OCI-LY1 (cell line): ENCODE measurements around the gene PNO1.

Source experiments
- H2AFZ ChIP-seq: fragments of 200-600 bp; sonication (generic), shearing (Covaris generic); 2 replicates; pipeline ENCODE4 v1.6.0; 2014; ENCODE audit warnings: antibody characterized with exemption, mild to moderate bottlenecking, low read length
- H3F3A ChIP-seq: fragments of 200-600 bp; sonication (generic), shearing (Covaris generic); 2 replicates; pipeline ENCODE4 v1.6.0; 2014; ENCODE audit warnings: mild to moderate bottlenecking, antibody characterized with exemption, low read length, moderate library complexity; ENCODE audit not compliant: insufficient read depth
- H3K27ac ChIP-seq: fragments of 200-600 bp; sonication (generic); 2 replicates; pipeline ENCODE4 v1.5.1; 2014; ENCODE audit warnings: low read length, mixed run types, mild to moderate bottlenecking, low read depth; ENCODE audit not compliant: poor library complexity, severe bottlenecking
- H3K27me3 ChIP-seq: fragments of 200-600 bp; sonication (generic); 2 replicates; pipeline ENCODE4 v1.6.0; 2014; ENCODE audit warnings: antibody characterized with exemption, mild to moderate bottlenecking, low read length, moderate library complexity; ENCODE audit not compliant: insufficient read depth
- H3K36me3 ChIP-seq: fragments of 200-600 bp; sonication (generic); 2 replicates; pipeline ENCODE4 v1.6.1; 2014; ENCODE audit warnings: mild to moderate bottlenecking, antibody characterized with exemption, low read length, moderate library complexity, mixed read lengths; ENCODE audit not compliant: insufficient read depth
- H3K4me1 ChIP-seq: fragments of 200-600 bp; sonication (generic); 2 replicates; pipeline ENCODE4 v1.5.1; 2014; ENCODE audit warnings: mild to moderate bottlenecking, low read length, moderate library complexity; ENCODE audit not compliant: insufficient read depth, severe bottlenecking
- H3K4me2 ChIP-seq: fragments of 200-600 bp; sonication (generic), shearing (Covaris generic); 2 replicates; pipeline ENCODE4 v1.6.1; 2014; ENCODE audit warnings: low read length
- H3K4me3 ChIP-seq: fragments of 200-600 bp; sonication (generic); 2 replicates; pipeline ENCODE4 v1.5.1; 2014; ENCODE audit warnings: low read length, low read depth, mild to moderate bottlenecking, mixed read lengths; ENCODE audit not compliant: poor library complexity, severe bottlenecking
- H3K79me2 ChIP-seq: fragments of 200-600 bp; shearing (Covaris generic); 2 replicates; pipeline ENCODE4 v1.6.1; 2016; ENCODE audit warnings: mixed run types, low read length, mixed read lengths; ENCODE audit not compliant: insufficient read depth
- H3K9ac ChIP-seq: fragments of 200-600 bp; sonication (generic), shearing (Covaris generic); 2 replicates; pipeline ENCODE4 v1.6.1; 2014; ENCODE audit warnings: mild to moderate bottlenecking, low read length, mixed read lengths
- H3K9me2 ChIP-seq: fragments of 200-600 bp; sonication (generic), shearing (Covaris generic); 2 replicates; pipeline ENCODE4 v1.6.1; 2014; ENCODE audit warnings: low read depth, mild to moderate bottlenecking, low read length, mixed read lengths
- H3K9me3 ChIP-seq: fragments of 200-600 bp; shearing (Covaris generic); 2 replicates; pipeline ENCODE4 v1.6.1; 2014; ENCODE audit warnings: low read length, mixed read lengths
- H4K20me1 ChIP-seq: fragments of 200-600 bp; sonication (generic), shearing (Covaris generic); 2 replicates; pipeline ENCODE4 v1.6.0; 2016; ENCODE audit warnings: mild to moderate bottlenecking, low read length; ENCODE audit not compliant: insufficient read depth
- CTCF ChIP-seq: fragments of 200-600 bp; sonication (generic), shearing (Covaris generic); IDR thresholded peaks from 2 replicates; pipeline ENCODE4 v1.5.1; 2017; ENCODE audit warnings: mild to moderate bottlenecking, antibody characterized with exemption, low read length, moderate library complexity, mixed read lengths
- EZH2 ChIP-seq: fragments of 200-600 bp; sonication (generic), shearing (Covaris generic); IDR thresholded peaks from 2 replicates; pipeline ENCODE4 v1.8.0; 2017; ENCODE audit warnings: borderline replicate concordance, mixed run types, mild to moderate bottlenecking, antibody characterized with exemption, low read length, moderate library complexity, mixed read lengths

Gene PNO1

GRCh38 chr2:68155618-68156017, 2.1 kb upstream of the PNO1 start:
- H3K27me3 ChIP-seq = no peaks in the 10 kb centered on the region
- H3K9me3 ChIP-seq = no peaks in the 10 kb centered on the region
- no peak overlapping the region for H3K4me2 ChIP-seq
- H4K20me1 ChIP-seq = no peaks in the 10 kb centered on the region
- H3K36me3 ChIP-seq = peaks cover 12% of the 10 kb centered on the region
- peaks cover 25% of the 10 kb centered on the region for H3K4me1 ChIP-seq
- no peak overlapping the region for H3K4me3 ChIP-seq
- H3K79me2 ChIP-seq = peaks cover 34% of the 10 kb centered on the region
- no peak overlapping the region for H3K9ac ChIP-seq
- H3K9me2 ChIP-seq = no peaks in the 10 kb centered on the region
- TF ChIP-seq EZH2 (no peak), CTCF (no peak)
- no peak overlapping the region for H3K27ac ChIP-seq
- H2AFZ ChIP-seq = no peak overlapping the region
- no peaks in the 10 kb centered on the region for H3F3A ChIP-seq

- peak overlapping the region; percentile 100 for H3K4me2 ChIP-seq
- no peaks in the 10 kb centered on the region for H4K20me1 ChIP-seq
- peak overlapping the region; percentile 87 for H3K4me3 ChIP-seq
- peak overlapping the region; percentile 85 for H3K9ac ChIP-seq
- H3K9me3 ChIP-seq = no peaks in the 10 kb centered on the region
- no peaks in the 10 kb centered on the region for H3K27me3 ChIP-seq
- H3K27ac ChIP-seq = no peak overlapping the region
- H3F3A ChIP-seq = no peaks in the 10 kb centered on the region
- peaks cover 34% of the 10 kb centered on the region for H3K79me2 ChIP-seq
- no peak overlapping the region for H2AFZ ChIP-seq
- peaks cover 20% of the 10 kb centered on the region for H3K36me3 ChIP-seq
- TF ChIP-seq EZH2 = no peak
- no peak for TF ChIP-seq CTCF
- H3K4me1 ChIP-seq = peaks cover 25% of the 10 kb centered on the region
- no peaks in the 10 kb centered on the region for H3K9me2 ChIP-seq
These were observed 1.3 kb upstream of the PNO1 start for GRCh38 chr2:68156419-68156818.

GRCh38 chr2:68157002-68157401, 686 bp upstream of the PNO1 start:
- Histone ChIP-seq H3K79me2 (peaks cover 34% of the 10 kb centered on the region), H4K20me1 (no peaks in the 10 kb centered on the region), H3K36me3 (peaks cover 25% of the 10 kb centered on the region), H2AFZ (peak overlapping the region; percentile 17; the same call in 1 of the 2 replicates), H3K9me2 (no peaks in the 10 kb centered on the region), H3K27ac (peak overlapping the region; percentile 69), H3K4me1 (peaks cover 25% of the 10 kb centered on the region), H3K4me2 (peak overlapping the region; percentile 100), H3K4me3 (peak overlapping the region; percentile 87), H3K27me3 (no peaks in the 10 kb centered on the region), H3F3A (no peaks in the 10 kb centered on the region), H3K9me3 (no peaks in the 10 kb centered on the region), H3K9ac (peak overlapping the region; percentile 85)
- TF ChIP-seq EZH2 = no peak

GRCh38 chr2:68158134-68158447, 403 bp downstream of the PNO1 start:
- H3K4me2 ChIP-seq = peak overlapping the region; percentile 100
- H3K9me3 ChIP-seq = no peaks in the 10 kb centered on the region
- H3K9ac ChIP-seq = peak overlapping the region; percentile 85
- peaks cover 34% of the 10 kb centered on the region for H3K79me2 ChIP-seq
- H3F3A ChIP-seq = no peaks in the 10 kb centered on the region
- H3K27ac ChIP-seq = peak overlapping the region; percentile 4
- H3K4me1 ChIP-seq = peaks cover 25% of the 10 kb centered on the region
- H2AFZ ChIP-seq = no peak overlapping the region
- no peaks in the 10 kb centered on the region for H4K20me1 ChIP-seq
- peaks cover 36% of the 10 kb centered on the region for H3K36me3 ChIP-seq
- no peaks in the 10 kb centered on the region for H3K27me3 ChIP-seq
- TF ChIP-seq EZH2 = no peak
- no peak for TF ChIP-seq CTCF
- H3K9me2 ChIP-seq = no peaks in the 10 kb centered on the region
- peak overlapping the region; percentile 87 for H3K4me3 ChIP-seq
